ENCODE measurements around the gene ATOH8.

The ATOH8 gene

GRCh38 chr2:85748985-85749875, 4.6 kb upstream of the ATOH8 start:
- TF ChIP-seq GATA2 (IDR thresholded peaks at IDR 0.05; ENCODE audit: low read depth, low read length) (no peak), GATA3 (IDR thresholded peaks at IDR 0.05; ENCODE audit: low read depth, low read length) (no peak)

GRCh38 chr2:85750587-85751575, 2.9 kb upstream of the ATOH8 start:
- no peak for TF ChIP-seq GATA2 (IDR thresholded peaks at IDR 0.05; ENCODE audit: low read depth, low read length)
- no peak for TF ChIP-seq GATA3 (IDR thresholded peaks at IDR 0.05; ENCODE audit: low read depth, low read length)

GRCh38 chr2:85751627-85752026, 2.2 kb upstream of the ATOH8 start:
- TF ChIP-seq GATA2 (IDR thresholded peaks at IDR 0.05; ENCODE audit: low read depth, low read length) (no peak), GATA3 (IDR thresholded peaks at IDR 0.05; ENCODE audit: low read depth, low read length) (no peak)

- TF ChIP-seq GATA3 (IDR thresholded peaks at IDR 0.05; ENCODE audit: low read depth, low read length): no peak
- no peak for TF ChIP-seq GATA2 (IDR thresholded peaks at IDR 0.05; ENCODE audit: low read depth, low read length)
Measured at GRCh38 chr2:85753035-85753524, 711 bp upstream of the ATOH8 start.

- TF ChIP-seq GATA3 (IDR thresholded peaks at IDR 0.05; ENCODE audit: low read depth, low read length): no peak
- no peak for TF ChIP-seq GATA2 (IDR thresholded peaks at IDR 0.05; ENCODE audit: low read depth, low read length)
Measured at GRCh38 chr2:85754313-85755095, 713 bp downstream of the ATOH8 start.

- TF ChIP-seq GATA2 (IDR thresholded peaks at IDR 0.05; ENCODE audit: low read depth, low read length): no peak
- TF ChIP-seq GATA3 (IDR thresholded peaks at IDR 0.05; ENCODE audit: low read depth, low read length): no peak
Measured at GRCh38 chr2:85755122-85756027, 1.6 kb downstream of the ATOH8 start.

- TF ChIP-seq GATA2 (IDR thresholded peaks at IDR 0.05; ENCODE audit: low read depth, low read length) (no peak), GATA3 (IDR thresholded peaks at IDR 0.05; ENCODE audit: low read depth, low read length) (no peak)
Measured at GRCh38 chr2:85756195-85756594, 2.4 kb downstream of the ATOH8 start.

- TF ChIP-seq GATA2 (IDR thresholded peaks at IDR 0.05; ENCODE audit: low read depth, low read length) (no peak), GATA3 (IDR thresholded peaks at IDR 0.05; ENCODE audit: low read depth, low read length) (no peak)
Measured at GRCh38 chr2:85756822-85757435, 3.1 kb downstream of the ATOH8 start.

- no peak for TF ChIP-seq GATA2 (IDR thresholded peaks at IDR 0.05; ENCODE audit: low read depth, low read length)
Measured at GRCh38 chr2:85757860-85758259, 4.1 kb downstream of the ATOH8 start.

GRCh38 chr2:85758361-85759256, 4.8 kb downstream of the ATOH8 start:
- TF ChIP-seq GATA3 (IDR thresholded peaks at IDR 0.05; ENCODE audit: low read depth, low read length) (no peak), GATA2 (IDR thresholded peaks at IDR 0.05; ENCODE audit: low read depth, low read length) (no peak)

- TF ChIP-seq GATA2 (IDR thresholded peaks at IDR 0.05; ENCODE audit: low read depth, low read length): no peak
- no peak for TF ChIP-seq GATA3 (IDR thresholded peaks at IDR 0.05; ENCODE audit: low read depth, low read length)
Measured at GRCh38 chr2:85759257-85759613, 5.4 kb downstream of the ATOH8 start.

All from SH-SY5Y (cell line).